ENCODE measurements around the gene SPINK4.

Gene SPINK4

DNA sequence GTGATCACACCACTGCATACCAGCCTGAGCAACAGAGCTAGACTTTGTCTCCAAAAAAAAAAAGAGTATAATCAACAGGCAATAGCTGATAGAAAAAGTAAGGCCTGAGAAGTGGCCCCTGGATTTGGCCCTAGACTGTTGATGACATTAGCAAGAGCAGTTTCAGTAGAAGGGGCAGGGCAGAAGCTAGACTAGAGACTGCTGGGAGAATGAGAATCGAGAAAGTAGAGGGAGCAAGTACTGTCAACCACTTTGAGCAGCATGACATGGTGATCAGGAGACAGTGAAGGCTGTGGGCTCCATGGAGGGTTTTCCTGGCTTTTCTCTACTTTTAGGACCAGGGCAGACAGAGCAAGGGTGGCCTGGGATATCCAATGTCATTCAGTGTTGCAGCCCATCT, 37.9 kb upstream of the SPINK4 start:
- Histone ChIP-seq H3K27me3 (ENCODE audit: control insufficient read depth, low read length) (peaks cover 27% of the 10 kb centered on the region), H3K36me3 (ENCODE audit: control insufficient read depth, low read length) (no peaks in the 10 kb centered on the region), H3K9me3 (ENCODE audit: control insufficient read depth, insufficient read depth, low read length) (no peaks in the 10 kb centered on the region), H3K4me3 (ENCODE audit: low read length) (no peak overlapping the region), H4K20me1 (ENCODE audit: control insufficient read depth, insufficient read depth, low read depth, low read length) (no peaks in the 10 kb centered on the region), H3K27ac (ENCODE audit: low read depth, low read length) (no peak overlapping the region), H3K4me1 (ENCODE audit: control insufficient read depth, low read length) (peaks cover 7% of the 10 kb centered on the region), H3K4me2 (ENCODE audit: low read length) (no peak overlapping the region), H3K9me2 (replicated peaks; ENCODE audit: control insufficient read depth, low read length) (no peaks in the 10 kb centered on the region), H3K79me2 (ENCODE audit: control insufficient read depth, low read length) (no peaks in the 10 kb centered on the region), H3F3A (ENCODE audit: control insufficient read depth, insufficient read depth) (no peaks in the 10 kb centered on the region)
- TF ChIP-seq, protein P1, sequence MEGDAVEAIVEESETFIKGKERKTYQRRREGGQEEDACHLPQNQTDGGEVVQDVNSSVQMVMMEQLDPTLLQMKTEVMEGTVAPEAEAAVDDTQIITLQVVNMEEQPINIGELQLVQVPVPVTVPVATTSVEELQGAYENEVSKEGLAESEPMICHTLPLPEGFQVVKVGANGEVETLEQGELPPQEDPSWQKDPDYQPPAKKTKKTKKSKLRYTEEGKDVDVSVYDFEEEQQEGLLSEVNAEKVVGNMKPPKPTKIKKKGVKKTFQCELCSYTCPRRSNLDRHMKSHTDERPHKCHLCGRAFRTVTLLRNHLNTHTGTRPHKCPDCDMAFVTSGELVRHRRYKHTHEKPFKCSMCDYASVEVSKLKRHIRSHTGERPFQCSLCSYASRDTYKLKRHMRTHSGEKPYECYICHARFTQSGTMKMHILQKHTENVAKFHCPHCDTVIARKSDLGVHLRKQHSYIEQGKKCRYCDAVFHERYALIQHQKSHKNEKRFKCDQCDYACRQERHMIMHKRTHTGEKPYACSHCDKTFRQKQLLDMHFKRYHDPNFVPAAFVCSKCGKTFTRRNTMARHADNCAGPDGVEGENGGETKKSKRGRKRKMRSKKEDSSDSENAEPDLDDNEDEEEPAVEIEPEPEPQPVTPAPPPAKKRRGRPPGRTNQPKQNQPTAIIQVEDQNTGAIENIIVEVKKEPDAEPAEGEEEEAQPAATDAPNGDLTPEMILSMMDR (IDR thresholded peaks at IDR 0.05; ENCODE audit: low read depth, low read length, poor library complexity, severe bottlenecking), result no peak
- no peak for TF ChIP-seq EZH2phosphoT487 (IDR thresholded peaks at IDR 0.05; ENCODE audit: borderline replicate concordance, low read length)

DNA sequence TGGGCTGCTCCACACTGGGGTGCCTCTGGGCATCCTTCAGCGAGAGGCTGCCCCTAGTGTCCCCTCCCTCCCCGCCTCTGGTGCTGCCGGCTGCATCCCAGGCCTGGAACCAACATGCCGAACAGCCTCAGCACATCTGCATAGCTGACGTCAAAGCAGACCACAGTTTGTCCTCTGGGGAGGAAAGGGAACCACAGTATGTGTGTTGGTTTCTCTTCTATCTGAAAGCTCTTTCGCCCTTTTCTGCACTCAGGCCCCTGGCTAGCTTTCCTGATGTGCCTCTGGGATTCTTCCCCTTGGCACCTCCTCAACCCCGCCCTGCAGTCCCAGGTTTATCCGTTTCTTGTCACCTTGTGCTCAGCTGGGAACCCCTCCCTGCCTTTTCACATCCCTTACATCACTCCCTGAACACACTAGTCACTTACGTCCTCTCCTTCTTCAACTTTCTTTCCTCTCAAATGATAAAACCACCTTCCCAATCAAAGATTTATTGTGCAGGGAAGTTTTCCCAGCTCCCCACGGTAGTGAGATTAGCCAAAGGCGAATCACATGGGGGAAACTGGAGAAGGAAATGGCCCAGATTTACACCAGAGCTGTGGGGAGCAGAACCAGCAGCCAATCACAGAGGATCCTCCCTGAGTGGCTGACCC, 37.3 kb upstream of the SPINK4 start:
- Histone ChIP-seq H4K20me1 (ENCODE audit: control insufficient read depth, insufficient read depth, low read depth, low read length) (no peaks in the 10 kb centered on the region), H3K27me3 (ENCODE audit: control insufficient read depth, low read length) (peaks cover 27% of the 10 kb centered on the region), H3K4me2 (ENCODE audit: low read length) (no peak overlapping the region), H3K36me3 (ENCODE audit: control insufficient read depth, low read length) (no peaks in the 10 kb centered on the region), H3F3A (ENCODE audit: control insufficient read depth, insufficient read depth) (no peaks in the 10 kb centered on the region), H3K27ac (ENCODE audit: low read depth, low read length) (no peak overlapping the region), H3K4me1 (ENCODE audit: control insufficient read depth, low read length) (peaks cover 7% of the 10 kb centered on the region), H3K9me3 (ENCODE audit: control insufficient read depth, insufficient read depth, low read length) (no peaks in the 10 kb centered on the region), H3K79me2 (ENCODE audit: control insufficient read depth, low read length) (no peaks in the 10 kb centered on the region), H3K4me3 (ENCODE audit: low read length) (no peak overlapping the region), H3K9me2 (replicated peaks; ENCODE audit: control insufficient read depth, low read length) (no peaks in the 10 kb centered on the region)
- TF ChIP-seq, protein P1 (IDR thresholded peaks at IDR 0.05; ENCODE audit: low read depth, low read length, poor library complexity, severe bottlenecking), result no peak
- TF ChIP-seq EZH2phosphoT487 (IDR thresholded peaks at IDR 0.05; ENCODE audit: borderline replicate concordance, low read length), result no peak

DNA sequence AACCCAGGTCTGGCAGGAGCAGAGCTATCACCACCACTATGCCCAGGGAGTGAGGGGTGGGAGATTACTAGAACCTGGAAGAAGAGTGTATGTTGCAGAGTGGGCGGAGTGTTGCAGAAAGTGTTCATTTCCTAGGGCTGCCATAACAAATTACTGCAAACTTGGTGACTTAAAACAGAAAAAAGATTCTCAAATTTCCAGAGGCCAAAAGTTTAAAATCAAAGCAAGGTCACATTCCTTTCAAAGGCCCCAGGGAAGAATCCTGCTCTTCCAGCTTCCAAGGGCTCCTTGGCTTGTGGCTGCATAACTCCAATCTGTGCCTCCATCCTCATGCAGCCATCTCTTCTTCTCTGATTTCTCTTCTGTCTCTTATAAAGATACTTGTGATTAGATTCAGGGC, 30.6 kb upstream of the SPINK4 start:
- no peaks in the 10 kb centered on the region for H4K20me1 ChIP-seq (ENCODE audit: control insufficient read depth, insufficient read depth, low read depth, low read length)
- H3K4me3 ChIP-seq (ENCODE audit: low read length), result no peak overlapping the region
- H3K79me2 ChIP-seq (ENCODE audit: control insufficient read depth, low read length), result no peaks in the 10 kb centered on the region
- H3K4me1 ChIP-seq (ENCODE audit: control insufficient read depth, low read length), result no peaks in the 10 kb centered on the region
- H3F3A ChIP-seq (ENCODE audit: control insufficient read depth, insufficient read depth), result no peaks in the 10 kb centered on the region
- H3K9me3 ChIP-seq (ENCODE audit: control insufficient read depth, insufficient read depth, low read length), result no peaks in the 10 kb centered on the region
- no peak for TF ChIP-seq EZH2phosphoT487 (IDR thresholded peaks at IDR 0.05; ENCODE audit: borderline replicate concordance, low read length)
- TF ChIP-seq, protein P1 (IDR thresholded peaks at IDR 0.05; ENCODE audit: low read depth, low read length, poor library complexity, severe bottlenecking), result no peak
- H3K36me3 ChIP-seq (ENCODE audit: control insufficient read depth, low read length), result no peaks in the 10 kb centered on the region
- no peak overlapping the region for H3K4me2 ChIP-seq (ENCODE audit: low read length)
- no peak overlapping the region for H3K27ac ChIP-seq (ENCODE audit: low read depth, low read length)
- no peaks in the 10 kb centered on the region for H3K9me2 ChIP-seq (replicated peaks; ENCODE audit: control insufficient read depth, low read length)
- peaks cover 11% of the 10 kb centered on the region for H3K27me3 ChIP-seq (ENCODE audit: control insufficient read depth, low read length)

Measured in DOHH2 (cell line).